ENCODE data around the gene OBP2A.

DNA sequence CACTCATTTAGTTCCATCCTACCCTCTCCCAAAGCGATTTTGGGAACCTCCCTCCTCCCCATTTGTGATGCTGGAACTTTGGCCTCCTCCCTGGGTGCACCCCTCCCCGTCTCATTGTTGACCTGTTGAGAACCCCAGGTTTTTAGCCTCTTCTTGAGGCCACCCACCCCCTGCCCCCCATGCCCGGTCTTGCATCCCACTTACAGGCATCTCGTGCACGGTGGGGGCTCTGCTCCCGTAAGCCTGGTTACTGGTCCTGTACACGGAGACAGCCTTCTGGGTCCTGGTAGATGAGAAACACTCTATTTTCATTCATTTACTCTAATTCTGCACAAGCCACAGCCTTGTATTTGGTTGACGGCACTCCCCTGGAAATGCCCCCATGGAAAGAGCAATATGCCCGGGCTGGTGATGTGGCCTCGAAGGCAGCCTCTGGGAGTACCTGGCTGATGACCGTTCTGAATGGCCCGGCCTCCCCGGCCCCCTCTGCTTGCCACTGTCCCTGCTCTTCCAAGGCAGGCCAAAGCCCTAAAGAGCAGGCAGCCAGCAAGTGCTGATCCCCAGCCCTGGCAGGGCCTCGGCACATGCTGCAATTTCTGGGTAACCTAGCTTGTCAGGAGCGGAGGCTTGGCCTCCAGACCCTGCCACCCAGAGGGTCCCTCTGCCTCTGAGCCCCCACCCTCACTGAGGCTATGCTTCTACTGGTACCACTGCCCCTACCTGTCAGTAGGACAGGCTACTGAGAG is 47.4 kb upstream of the OBP2A start:
- no peak for TF ChIP-seq FOXM1 (IDR thresholded peaks at IDR 0.05; ENCODE audit: borderline replicate concordance)
- no peak for TF ChIP-seq SP1 (IDR thresholded peaks at IDR 0.05)
- no peak for TF ChIP-seq ARNT (IDR thresholded peaks at IDR 0.05)
- no peak for TF ChIP-seq HDGF (IDR thresholded peaks at IDR 0.05; ENCODE audit: borderline replicate concordance)
- TF ChIP-seq, protein P1, sequence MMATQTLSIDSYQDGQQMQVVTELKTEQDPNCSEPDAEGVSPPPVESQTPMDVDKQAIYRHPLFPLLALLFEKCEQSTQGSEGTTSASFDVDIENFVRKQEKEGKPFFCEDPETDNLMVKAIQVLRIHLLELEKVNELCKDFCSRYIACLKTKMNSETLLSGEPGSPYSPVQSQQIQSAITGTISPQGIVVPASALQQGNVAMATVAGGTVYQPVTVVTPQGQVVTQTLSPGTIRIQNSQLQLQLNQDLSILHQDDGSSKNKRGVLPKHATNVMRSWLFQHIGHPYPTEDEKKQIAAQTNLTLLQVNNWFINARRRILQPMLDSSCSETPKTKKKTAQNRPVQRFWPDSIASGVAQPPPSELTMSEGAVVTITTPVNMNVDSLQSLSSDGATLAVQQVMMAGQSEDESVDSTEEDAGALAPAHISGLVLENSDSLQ (IDR thresholded peaks at IDR 0.05): no peak
- TF ChIP-seq BHLHE40 (IDR thresholded peaks at IDR 0.05; ENCODE audit: borderline replicate concordance): no peak
- TF ChIP-seq FOXA1 (IDR thresholded peaks at IDR 0.05): no peak
- no peak for TF ChIP-seq CTBP1 (IDR thresholded peaks at IDR 0.05; ENCODE audit: borderline replicate concordance)
- no peak for TF ChIP-seq SUZ12 (IDR thresholded peaks at IDR 0.05)
- no peak for TF ChIP-seq ELF4 (IDR thresholded peaks at IDR 0.05)
- TF ChIP-seq ZNF384 (IDR thresholded peaks at IDR 0.05): no peak

Measured in HEK293T (cell line).